ENCODE results near the gene DND1.
"Not testable (repeated sequence)": the region's sequence is repeated elsewhere in the genome, so short reads cannot be mapped to it uniquely, and the experiment has no call there.

The DND1 gene

DNA sequence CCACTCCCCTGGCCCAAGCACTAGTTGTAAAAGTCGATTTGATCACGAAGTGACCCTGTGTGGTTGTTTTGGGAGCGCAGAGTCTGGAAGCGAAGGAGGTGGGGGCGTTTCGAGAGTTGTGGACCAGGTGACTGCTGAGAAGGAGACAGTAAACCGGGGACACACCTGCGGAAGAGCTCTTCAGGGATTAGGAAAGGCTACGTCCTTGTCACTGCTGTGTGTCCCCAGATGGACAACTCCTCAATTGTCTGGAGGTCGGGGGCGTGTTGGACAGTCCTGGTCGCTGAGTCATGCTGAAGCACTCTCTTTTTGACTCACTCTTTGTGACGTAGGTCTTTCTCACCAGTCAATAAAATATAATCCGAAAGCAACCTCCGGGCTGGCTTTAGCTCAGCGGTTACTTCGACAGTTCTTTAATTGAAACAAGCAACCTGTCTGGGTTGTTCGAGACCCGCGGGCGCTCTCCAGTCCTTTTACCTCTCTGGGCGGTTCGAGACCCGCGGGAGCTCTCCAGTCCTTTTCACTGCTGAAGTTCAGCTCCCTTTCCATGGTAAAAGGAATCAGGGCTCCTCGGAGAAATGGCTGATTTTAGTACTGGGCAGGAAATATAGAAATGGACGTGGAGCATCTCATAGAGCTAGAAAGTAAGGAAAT lies 37.6 kb upstream of the DND1 start:
- Mint-ChIP-seq H3K27ac (no peak overlapping the region), H3K4me3 (peak overlapping the region; percentile 87), H3K27me3 (ENCODE audit: low read depth, poor library complexity) (peaks cover 37% of the 10 kb centered on the region), H3K9me3 (no peaks in the 10 kb centered on the region), H3K4me1 (peaks cover 17% of the 10 kb centered on the region), H3K36me3 (ENCODE audit: low read depth) (peaks cover 16% of the 10 kb centered on the region)
- no peak for TF ChIP-seq CTCF (IDR thresholded peaks at IDR 0.05)
- DNase-seq: peak; percentile 68

DNA sequence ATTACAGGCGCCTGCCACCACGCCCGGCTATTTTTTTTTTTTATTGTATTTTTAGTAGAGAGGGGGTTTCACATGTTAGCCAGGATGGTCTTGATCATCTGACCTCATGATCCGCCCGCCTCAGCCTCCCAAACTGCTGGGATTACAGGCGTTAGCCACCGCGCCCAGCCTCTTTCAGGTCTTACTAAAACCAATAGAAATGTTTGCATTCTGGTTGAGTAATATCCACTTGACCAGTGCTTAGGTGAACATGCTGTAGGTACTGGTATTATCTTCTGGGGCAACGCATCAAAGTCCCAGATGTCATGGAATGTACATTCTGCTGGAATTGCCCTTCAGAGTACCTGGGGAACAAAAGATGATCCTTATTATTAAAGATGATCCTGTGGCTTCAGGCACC lies 35.4 kb upstream of the DND1 start:
- not testable (repeated sequence) for H3K9me3 Mint-ChIP-seq, H3K4me3 Mint-ChIP-seq, DNase-seq, H3K27ac Mint-ChIP-seq
- peaks cover 33% of the 10 kb centered on the region for H3K27me3 Mint-ChIP-seq (ENCODE audit: low read depth, poor library complexity)
- H3K4me1 Mint-ChIP-seq: peaks cover 17% of the 10 kb centered on the region
- peaks cover 38% of the 10 kb centered on the region for H3K36me3 Mint-ChIP-seq (ENCODE audit: low read depth)

GRCh38 chr5:140707812-140708211 lies 34.4 kb upstream of the DND1 start:
- Mint-ChIP-seq H3K27ac (no peak overlapping the region), H3K27me3 (ENCODE audit: low read depth, poor library complexity) (peaks cover 25% of the 10 kb centered on the region), H3K36me3 (ENCODE audit: low read depth) (peaks cover 44% of the 10 kb centered on the region), H3K4me3 (no peak overlapping the region), H3K4me1 (peaks cover 17% of the 10 kb centered on the region), H3K9me3 (no peaks in the 10 kb centered on the region)
- DNase-seq: no peak
- no peak for TF ChIP-seq CTCF (IDR thresholded peaks at IDR 0.05)

- DNase-seq: peak; percentile 90
- H3K9me3 Mint-ChIP-seq: no peaks in the 10 kb centered on the region
- H3K36me3 Mint-ChIP-seq (ENCODE audit: low read depth): peaks cover 78% of the 10 kb centered on the region
- H3K27ac Mint-ChIP-seq: peak within 1 kb of the TSS; percentile 97
- no peak for TF ChIP-seq CTCF (IDR thresholded peaks at IDR 0.05)
- H3K4me1 Mint-ChIP-seq: peaks cover 24% of the 10 kb centered on the region
- peak within 1 kb of the TSS; percentile 99 for H3K4me3 Mint-ChIP-seq
- H3K27me3 Mint-ChIP-seq (ENCODE audit: low read depth, poor library complexity): no peaks in the 10 kb centered on the region
These were observed 27.1 kb upstream of the DND1 start, which contains the start of gene ZMAT2 for GRCh38 chr5:140700177-140701144. Gene ZMAT2 (plus strand): TSS chr5:140700447. CDS start chr5:140700461, 14 bp downstream.

DNA sequence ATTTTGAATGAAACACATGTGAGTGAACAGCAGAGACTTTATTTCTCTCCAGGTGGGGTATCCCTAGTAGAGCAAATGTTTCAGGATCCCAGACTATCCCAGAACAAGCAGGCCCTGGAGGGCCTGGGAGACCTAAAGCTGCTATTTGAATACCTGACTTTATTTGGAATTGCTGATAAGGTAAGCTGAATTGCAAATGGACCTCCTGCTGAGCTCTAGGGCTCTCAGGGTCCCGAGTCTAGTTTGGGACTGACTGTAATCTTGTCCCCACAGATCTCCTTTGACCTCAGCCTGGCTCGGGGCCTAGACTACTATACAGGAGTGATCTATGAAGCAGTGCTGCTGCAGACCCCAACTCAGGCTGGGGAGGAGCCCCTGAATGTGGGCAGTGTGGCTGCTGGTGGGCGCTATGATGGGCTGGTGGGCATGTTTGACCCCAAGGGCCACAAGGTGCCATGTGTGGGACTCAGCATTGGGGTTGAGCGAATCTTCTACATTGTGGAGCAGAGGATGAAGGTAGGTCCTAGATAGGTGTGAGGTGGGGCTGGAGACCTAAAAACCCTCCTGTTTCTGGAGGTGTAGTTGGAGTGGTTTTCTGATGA lies 23.6 kb upstream of the DND1 start:
- DNase-seq: no peak
- no peak overlapping the region for H3K27ac Mint-ChIP-seq
- H3K36me3 Mint-ChIP-seq (ENCODE audit: low read depth): peaks cover 61% of the 10 kb centered on the region
- H3K4me1 Mint-ChIP-seq: peaks cover 36% of the 10 kb centered on the region
- H3K9me3 Mint-ChIP-seq: no peaks in the 10 kb centered on the region
- TF ChIP-seq CTCF (IDR thresholded peaks at IDR 0.05): no peak
- H3K27me3 Mint-ChIP-seq (ENCODE audit: low read depth, poor library complexity): no peaks in the 10 kb centered on the region
- H3K4me3 Mint-ChIP-seq: no peak overlapping the region

DNA sequence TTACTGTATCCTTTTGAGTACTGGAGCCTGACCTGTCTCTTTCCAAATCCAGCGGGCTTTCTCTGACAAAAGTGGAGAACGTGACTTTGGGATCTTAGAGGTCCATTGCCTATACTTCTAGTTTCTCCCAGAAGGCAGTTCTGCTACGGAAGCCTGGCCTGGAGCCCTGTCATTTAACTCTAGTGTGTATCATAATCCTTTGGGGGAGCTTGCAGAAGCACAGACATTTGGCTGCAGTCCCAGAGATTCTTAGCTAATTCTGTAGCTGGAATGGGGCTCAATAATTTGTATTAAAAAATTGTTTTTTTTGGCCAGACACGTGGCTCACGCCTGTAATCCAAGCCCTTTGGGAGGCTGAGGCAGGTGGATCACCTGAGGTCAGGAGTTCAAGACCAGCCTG lies 20.9 kb upstream of the DND1 start:
- Mint-ChIP-seq H3K4me3 (no peak overlapping the region), H3K36me3 (ENCODE audit: low read depth) (peaks cover 63% of the 10 kb centered on the region), H3K27ac (no peak overlapping the region), H3K4me1 (peaks cover 37% of the 10 kb centered on the region), H3K9me3 (no peaks in the 10 kb centered on the region), H3K27me3 (ENCODE audit: low read depth, poor library complexity) (peaks cover 3% of the 10 kb centered on the region)
- no peak for DNase-seq
- no peak for TF ChIP-seq CTCF (IDR thresholded peaks at IDR 0.05)
